Measurements from ENCODE around the gene CENPO. TPM values are rescaled to one million over a fixed set of nuclear protein-coding genes. Genes with fewer than 3 reads are reported as not detected.

Gene CENPO
- total RNA-seq, 1 donor from 2014 or later = 10.6 TPM

DNA sequence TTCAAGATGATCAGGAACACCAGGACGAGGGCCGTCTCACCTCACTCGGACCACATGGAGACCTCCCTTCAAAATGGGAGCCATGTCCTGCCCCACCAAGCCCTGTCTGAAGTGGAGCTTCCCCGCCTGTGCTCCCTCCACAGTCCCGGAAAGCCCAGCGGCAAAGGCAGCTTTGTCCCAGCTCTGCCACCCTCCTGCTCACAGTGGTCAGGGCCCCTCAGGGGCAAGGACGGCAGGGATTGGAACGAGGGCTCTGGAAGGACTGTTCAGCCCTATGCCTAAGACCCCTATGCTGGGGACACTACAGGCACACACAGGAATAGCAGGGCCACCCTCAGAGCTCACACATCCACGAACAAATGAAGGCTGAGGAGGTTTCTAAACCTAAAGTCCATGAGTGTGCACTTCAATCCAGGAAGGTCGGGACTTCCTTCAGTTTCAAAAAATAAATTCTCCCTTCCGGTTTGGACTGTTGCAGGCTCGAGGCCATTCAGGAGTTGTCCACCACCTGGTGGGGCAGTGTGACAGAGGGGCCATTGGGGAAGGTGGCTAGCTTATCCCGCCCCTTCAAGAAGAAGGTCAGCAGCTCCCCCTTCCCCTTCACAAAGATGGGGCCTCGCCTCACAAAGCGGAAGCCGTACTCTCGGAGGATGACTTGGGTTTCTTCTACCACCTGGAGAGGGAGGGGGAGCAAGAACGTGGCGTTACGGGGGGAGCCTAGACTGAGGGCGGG is 26.4 kb downstream of the CENPO start:
- peaks cover 14% of the 10 kb centered on the region for H3K4me1 Mint-ChIP-seq (ENCODE audit: low read depth)
- H3K4me3 Mint-ChIP-seq (ENCODE audit: unreplicated experiment) = no peak overlapping the region
- TF ChIP-seq, protein P1, sequence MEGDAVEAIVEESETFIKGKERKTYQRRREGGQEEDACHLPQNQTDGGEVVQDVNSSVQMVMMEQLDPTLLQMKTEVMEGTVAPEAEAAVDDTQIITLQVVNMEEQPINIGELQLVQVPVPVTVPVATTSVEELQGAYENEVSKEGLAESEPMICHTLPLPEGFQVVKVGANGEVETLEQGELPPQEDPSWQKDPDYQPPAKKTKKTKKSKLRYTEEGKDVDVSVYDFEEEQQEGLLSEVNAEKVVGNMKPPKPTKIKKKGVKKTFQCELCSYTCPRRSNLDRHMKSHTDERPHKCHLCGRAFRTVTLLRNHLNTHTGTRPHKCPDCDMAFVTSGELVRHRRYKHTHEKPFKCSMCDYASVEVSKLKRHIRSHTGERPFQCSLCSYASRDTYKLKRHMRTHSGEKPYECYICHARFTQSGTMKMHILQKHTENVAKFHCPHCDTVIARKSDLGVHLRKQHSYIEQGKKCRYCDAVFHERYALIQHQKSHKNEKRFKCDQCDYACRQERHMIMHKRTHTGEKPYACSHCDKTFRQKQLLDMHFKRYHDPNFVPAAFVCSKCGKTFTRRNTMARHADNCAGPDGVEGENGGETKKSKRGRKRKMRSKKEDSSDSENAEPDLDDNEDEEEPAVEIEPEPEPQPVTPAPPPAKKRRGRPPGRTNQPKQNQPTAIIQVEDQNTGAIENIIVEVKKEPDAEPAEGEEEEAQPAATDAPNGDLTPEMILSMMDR (IDR thresholded peaks at IDR 0.05) = no peak
- no peaks in the 10 kb centered on the region for H3K9me3 Mint-ChIP-seq (ENCODE audit: low read depth)
- no peak overlapping the region for H3K27ac Mint-ChIP-seq (ENCODE audit: unreplicated experiment)
- H3K27me3 Mint-ChIP-seq (ENCODE audit: low read depth) = no peaks in the 10 kb centered on the region
- peaks cover 21% of the 10 kb centered on the region for H3K36me3 Mint-ChIP-seq (ENCODE audit: low read depth)
- peak; percentile 81 for DNase-seq (ENCODE audit: low spot score)

DNA sequence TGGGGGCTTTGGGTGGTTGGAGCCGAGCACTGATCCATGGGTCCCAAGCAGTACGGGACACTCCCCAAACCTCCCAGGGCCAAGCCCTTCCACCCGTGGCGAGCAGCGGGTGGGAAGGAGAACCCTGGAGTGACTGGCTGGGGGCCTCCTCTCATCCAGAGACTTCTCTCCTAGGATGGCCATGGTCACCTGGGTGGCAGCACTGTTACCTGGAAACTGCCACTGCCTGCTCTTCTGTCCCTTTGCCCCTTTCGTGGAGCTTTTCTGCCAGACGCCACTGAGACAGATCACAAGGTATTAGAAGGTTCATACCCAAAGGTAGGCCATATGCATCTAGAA is 26.9 kb downstream of the CENPO start:
- TF ChIP-seq, protein P1 (IDR thresholded peaks at IDR 0.05) = no peak
- no peaks in the 10 kb centered on the region for H3K27me3 Mint-ChIP-seq (ENCODE audit: low read depth)
- peak; percentile 63 for DNase-seq (ENCODE audit: low spot score)
- no peak overlapping the region for H3K27ac Mint-ChIP-seq (ENCODE audit: unreplicated experiment)
- peaks cover 21% of the 10 kb centered on the region for H3K36me3 Mint-ChIP-seq (ENCODE audit: low read depth)
- H3K4me3 Mint-ChIP-seq (ENCODE audit: unreplicated experiment) = no peak overlapping the region
- no peaks in the 10 kb centered on the region for H3K9me3 Mint-ChIP-seq (ENCODE audit: low read depth)
- H3K4me1 Mint-ChIP-seq (ENCODE audit: low read depth) = peaks cover 14% of the 10 kb centered on the region

DNA sequence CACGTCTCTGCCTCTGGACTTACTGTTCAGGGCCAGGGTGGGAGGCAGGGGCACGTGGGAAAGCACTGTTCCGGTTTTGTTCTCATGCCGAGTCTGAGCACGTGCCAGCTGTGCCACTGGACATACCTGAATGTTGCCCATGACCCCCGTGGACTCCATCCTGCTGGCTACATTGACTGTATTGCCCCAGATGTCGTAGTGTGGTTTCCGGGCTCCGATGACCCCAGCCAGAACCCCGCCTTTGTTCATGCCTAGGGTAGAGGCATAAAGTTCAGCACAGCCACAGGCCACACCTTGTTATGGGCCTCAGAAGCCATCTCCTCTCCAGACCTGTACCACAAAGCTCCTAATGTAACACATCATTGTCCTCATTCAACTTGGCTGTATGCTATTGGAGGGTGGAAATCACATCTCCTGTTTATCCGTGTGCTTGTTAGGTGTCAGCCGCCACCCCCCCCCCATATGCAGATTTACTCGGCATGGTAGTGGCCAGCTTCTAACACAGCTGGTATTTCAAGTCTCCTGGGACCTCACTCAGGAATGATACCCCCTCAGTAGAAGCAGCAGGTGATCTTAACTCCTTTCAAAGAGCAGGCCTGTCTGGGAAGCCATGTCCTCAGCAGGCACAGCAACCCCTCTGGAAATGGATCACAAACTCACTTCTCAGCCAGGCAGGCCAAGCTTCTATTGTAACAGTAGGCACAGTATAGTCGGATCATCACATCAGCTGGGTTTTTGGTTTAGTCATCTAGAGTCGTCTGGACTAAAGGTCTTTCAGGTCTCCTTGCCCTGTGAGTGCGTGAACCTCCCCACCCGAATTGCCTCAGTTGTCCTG is 27.6 kb downstream of the CENPO start:
- peaks cover 15% of the 10 kb centered on the region for H3K4me1 Mint-ChIP-seq (ENCODE audit: low read depth)
- H3K36me3 Mint-ChIP-seq (ENCODE audit: low read depth) = peaks cover 17% of the 10 kb centered on the region
- TF ChIP-seq, protein P1 (IDR thresholded peaks at IDR 0.05) = no peak
- H3K27me3 Mint-ChIP-seq (ENCODE audit: low read depth) = no peaks in the 10 kb centered on the region
- H3K9me3 Mint-ChIP-seq (ENCODE audit: low read depth) = no peaks in the 10 kb centered on the region
- DNase-seq (ENCODE audit: low spot score) = peak; percentile 70
- no peak overlapping the region for H3K27ac Mint-ChIP-seq (ENCODE audit: unreplicated experiment)
- H3K4me3 Mint-ChIP-seq (ENCODE audit: unreplicated experiment) = no peak overlapping the region

DNA sequence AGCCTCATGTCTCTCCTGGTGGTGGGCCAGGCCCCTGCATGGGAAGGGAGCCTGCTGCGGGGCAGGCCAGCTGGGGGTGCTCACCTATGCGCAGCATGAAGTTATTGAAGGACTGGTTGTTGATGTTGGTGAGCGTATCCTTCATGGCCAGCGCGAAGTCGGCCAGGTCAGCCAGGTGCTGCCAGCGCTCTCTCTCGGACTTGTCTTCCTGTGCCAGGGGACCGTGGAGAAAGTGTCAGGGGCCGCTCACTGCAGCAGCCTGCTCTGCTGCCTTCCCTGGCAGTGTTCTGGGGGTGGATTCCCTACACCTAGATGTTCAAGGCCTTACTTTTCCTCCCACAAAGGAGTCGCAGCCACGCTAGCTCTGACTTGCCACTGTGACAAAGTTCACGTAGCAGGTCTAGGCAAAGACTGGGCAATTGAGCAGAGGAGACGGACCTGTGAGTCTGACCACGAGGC is 28.2 kb downstream of the CENPO start:
- no peak overlapping the region for H3K4me3 Mint-ChIP-seq (ENCODE audit: unreplicated experiment)
- peak; percentile 77 for DNase-seq (ENCODE audit: low spot score)
- peaks cover 20% of the 10 kb centered on the region for H3K4me1 Mint-ChIP-seq (ENCODE audit: low read depth)
- TF ChIP-seq, protein P1 (IDR thresholded peaks at IDR 0.05) = no peak
- no peaks in the 10 kb centered on the region for H3K9me3 Mint-ChIP-seq (ENCODE audit: low read depth)
- no peak overlapping the region for H3K27ac Mint-ChIP-seq (ENCODE audit: unreplicated experiment)
- H3K36me3 Mint-ChIP-seq (ENCODE audit: low read depth) = peaks cover 16% of the 10 kb centered on the region
- H3K27me3 Mint-ChIP-seq (ENCODE audit: low read depth) = no peaks in the 10 kb centered on the region

DNA sequence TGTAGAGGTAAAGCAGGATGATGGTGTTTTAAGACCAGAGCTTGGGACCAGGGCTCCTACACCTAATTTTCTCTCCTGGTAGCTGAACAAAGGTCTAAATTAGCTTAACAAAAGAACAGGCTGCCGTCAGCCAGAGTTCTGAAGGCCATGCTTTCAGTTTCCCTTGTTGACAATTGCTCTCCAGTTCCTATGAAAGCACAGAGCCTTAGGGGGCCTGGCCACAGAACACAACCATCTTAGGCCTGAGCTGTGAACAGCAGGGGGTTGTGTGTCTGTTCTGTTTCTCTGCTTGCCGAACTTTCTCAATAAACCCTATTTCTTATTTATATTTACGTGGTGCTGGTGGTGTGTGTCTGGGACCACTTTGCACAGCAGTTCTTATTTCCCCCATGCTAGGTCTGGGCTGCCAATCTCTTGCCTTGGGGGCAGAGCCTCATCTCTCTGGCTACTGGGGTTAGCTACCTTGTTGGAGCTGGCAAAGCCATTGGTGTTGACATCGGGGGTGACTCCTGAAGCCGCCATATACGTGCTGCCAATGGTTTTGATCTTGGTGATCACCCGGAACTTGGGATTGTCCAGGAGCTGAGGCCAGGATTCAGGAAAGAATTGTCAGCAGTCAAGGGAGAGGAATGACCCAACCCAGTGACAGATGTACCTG is 29.0 kb downstream of the CENPO start:
- Mint-ChIP-seq H3K36me3 (ENCODE audit: low read depth) (peaks cover 9% of the 10 kb centered on the region), H3K4me3 (ENCODE audit: unreplicated experiment) (no peak overlapping the region), H3K27ac (ENCODE audit: unreplicated experiment) (no peak overlapping the region), H3K4me1 (ENCODE audit: low read depth) (peaks cover 15% of the 10 kb centered on the region), H3K9me3 (ENCODE audit: low read depth) (no peaks in the 10 kb centered on the region), H3K27me3 (ENCODE audit: low read depth) (no peaks in the 10 kb centered on the region)
- TF ChIP-seq, protein P1 (IDR thresholded peaks at IDR 0.05) = no peak
- peak; percentile 26 for DNase-seq (ENCODE audit: low spot score)
